Brain microvascular endothelial cell (primary cell): ENCODE data around the gene GMNN.

Experiments
- DNase-seq: peaks from one replicate; pipeline ENCODE4 v3.0.0-alpha.2; 2020
- H3K27ac ChIP-seq: fragments of 250-450 bp; sonication (Bioruptor Pico); 2 replicates; pipeline ENCODE4 v1.5.1; 2020; ENCODE audit warnings: mild to moderate bottlenecking, moderate library complexity
- H3K27me3 ChIP-seq: fragments of 250-450 bp; sonication (Bioruptor Pico); replicated peaks from 2 replicates; pipeline ENCODE4 v1.5.1; 2020; ENCODE audit warnings: mild to moderate bottlenecking
- H3K36me3 ChIP-seq: fragments of 250-450 bp; sonication (Bioruptor Pico); replicated peaks from 2 replicates; pipeline ENCODE4 v1.5.1; 2020; ENCODE audit warnings: mild to moderate bottlenecking
- H3K4me3 ChIP-seq: 2 replicates; pipeline ENCODE4 v1.5.1; 2011; ENCODE audit warnings: low read depth, mild to moderate bottlenecking, control low read depth, low read length, moderate library complexity
- CTCF ChIP-seq: IDR thresholded peaks from 2 replicates; pipeline ENCODE4 v1.5.1; 2011; ENCODE audit warnings: low read depth, mild to moderate bottlenecking, moderate library complexity, low read length, control low read depth, inconsistent platforms; ENCODE audit errors: missing control alignments
- in situ Hi-C: cut with HindIII; loops from 2 replicates; pipeline ENCODE4 v1.10.0; 2017; ENCODE audit warnings: low sequenced_read_pairs, low pct_ligation_motif_present

GMNN gene

DNA sequence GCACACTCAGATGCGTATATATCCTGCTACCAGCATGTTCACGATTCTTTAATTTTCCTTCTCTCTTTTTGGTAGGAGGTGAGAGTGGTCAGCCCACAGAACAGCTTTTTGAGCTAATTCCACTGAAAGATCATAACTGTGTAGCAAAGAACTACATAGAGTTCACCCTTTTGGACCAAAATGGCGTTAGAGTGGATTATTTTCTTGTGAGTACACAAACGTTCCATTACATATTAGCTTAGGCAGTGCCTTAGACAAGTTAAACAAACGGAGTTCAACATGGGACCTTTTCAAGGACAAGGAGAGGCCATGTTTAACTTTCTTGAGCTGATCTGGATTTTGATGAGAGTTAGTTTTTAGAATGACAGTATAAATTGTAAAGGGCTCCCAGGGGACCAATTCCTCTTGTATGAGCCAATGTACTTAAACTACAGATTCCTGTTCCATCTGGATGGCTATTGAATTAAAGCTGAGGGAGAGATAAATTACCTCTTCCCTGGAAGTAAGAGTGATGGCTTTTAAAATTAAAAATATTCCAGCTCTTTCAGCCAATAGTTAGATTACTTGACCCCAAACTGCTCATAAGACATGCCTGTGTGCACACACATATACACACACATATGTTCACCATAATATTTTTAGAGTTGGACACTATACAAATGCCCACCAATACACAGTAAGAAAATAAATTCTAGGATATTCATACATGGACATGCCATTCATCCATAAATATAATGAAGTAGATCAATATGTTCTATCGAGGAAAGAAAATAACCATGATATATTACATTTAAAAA is 49.6 kb downstream of the GMNN start:
- Histone ChIP-seq H3K27me3 (no peaks in the 10 kb centered on the region), H3K4me3 (no peak overlapping the region), H3K36me3 (no peaks in the 10 kb centered on the region), H3K27ac (no peak overlapping the region)
- no peak for DNase-seq
- in situ Hi-C loops = no loop called here
- no peak for TF ChIP-seq CTCF

GRCh38 chr6:24825130-24825630 is 50.4 kb downstream of the GMNN start:
- in situ Hi-C loops = no loop called here
- no peak for TF ChIP-seq CTCF
- DNase-seq = no peak
- no peaks in the 10 kb centered on the region for H3K27me3 ChIP-seq
- no peak overlapping the region for H3K27ac ChIP-seq
- H3K36me3 ChIP-seq = no peaks in the 10 kb centered on the region
- H3K4me3 ChIP-seq = no peak overlapping the region

- TF ChIP-seq CTCF = no peak
- in situ Hi-C loops = no loop called here
- DNase-seq = no peak
- Histone ChIP-seq H3K4me3 (no peak overlapping the region), H3K27me3 (no peaks in the 10 kb centered on the region), H3K36me3 (no peaks in the 10 kb centered on the region), H3K27ac (no peak overlapping the region)
Observed at GRCh38 chr6:24827162-24827561, 52.4 kb downstream of the GMNN start.

- H3K4me3 ChIP-seq = no peak overlapping the region
- no peak for DNase-seq
- no peaks in the 10 kb centered on the region for H3K36me3 ChIP-seq
- H3K27me3 ChIP-seq = no peaks in the 10 kb centered on the region
- no peak overlapping the region for H3K27ac ChIP-seq
- in situ Hi-C loops = no loop called here
- TF ChIP-seq CTCF = no peak
Observed at GRCh38 chr6:24827970-24828369, 53.2 kb downstream of the GMNN start.

DNA sequence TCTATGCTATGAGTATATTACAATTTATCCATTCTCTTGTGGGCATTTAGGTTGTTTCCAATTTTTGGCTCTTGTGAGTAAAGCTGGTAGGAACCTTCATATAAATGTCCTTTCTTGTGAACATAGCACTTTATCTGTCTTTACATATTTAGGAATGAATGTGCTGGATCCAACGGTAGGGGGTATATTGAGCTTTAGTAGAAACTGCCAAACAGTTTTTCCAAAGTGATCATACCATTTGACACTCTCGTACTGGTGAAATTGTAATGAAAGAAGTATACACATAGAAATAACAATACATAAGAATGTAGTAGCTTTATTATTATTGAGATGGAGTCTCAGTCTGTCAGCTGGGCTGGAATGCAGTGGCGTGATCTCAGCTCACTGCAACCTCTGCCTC is 54.9 kb downstream of the GMNN start:
- no peak overlapping the region for H3K4me3 ChIP-seq
- no peak overlapping the region for H3K27ac ChIP-seq
- TF ChIP-seq CTCF = no peak
- in situ Hi-C loops = no loop called here
- no peaks in the 10 kb centered on the region for H3K36me3 ChIP-seq
- H3K27me3 ChIP-seq = no peaks in the 10 kb centered on the region
- DNase-seq = no peak
